WTC11 (cell line): ENCODE measurements around the gene NDUFC2. TPM values are rescaled to one million over a fixed set of nuclear protein-coding genes. Genes with fewer than 3 reads are reported as not detected.

Experiments used
- ATAC-seq: fragments of 200-7000 bp; cut with Tn5 transposase; 2 replicates; pipeline ENCODE4 v1.10.0; 2021; ENCODE audit warnings: mild to moderate bottlenecking, moderate library complexity
- CTCF ChIA-PET: fragments of 300-600 bp; sonication (Branson Sonifier 250); formaldehyde crosslinking; loops from one replicate; lab custom pipeline; 2021; ENCODE audit warnings: antibody characterized with exemption; lab: Charles Lee
- POLR2A ChIA-PET: fragments of 350-600 bp; sonication (Branson Sonifier 250); formaldehyde crosslinking; loops from one replicate; lab custom pipeline; 2021; ENCODE audit warnings: antibody characterized with exemption; lab: Charles Lee
- DNase-seq: peaks from one replicate; pipeline ENCODE4 v3.0.0; 2021; ENCODE audit warnings: low spot score
- H3K27ac Mint-ChIP-seq: 2 replicates; pipeline ENCODE4 v1.8.0; 2021; ENCODE audit warnings: mixed read lengths
- H3K27me3 Mint-ChIP-seq: 2 replicates; pipeline ENCODE4 v1.8.0; 2021; ENCODE audit warnings: low read depth, mild to moderate bottlenecking, moderate library complexity, mixed read lengths
- H3K36me3 Mint-ChIP-seq: 2 replicates; pipeline ENCODE4 v1.8.0; 2021; ENCODE audit warnings: mixed read lengths
- H3K4me1 Mint-ChIP-seq: 2 replicates; pipeline ENCODE4 v1.8.0; 2022; ENCODE audit warnings: mixed read lengths
- H3K4me3 Mint-ChIP-seq: 2 replicates; pipeline ENCODE4 v1.8.0; 2021; ENCODE audit warnings: mild to moderate bottlenecking, moderate library complexity, mixed read lengths
- H3K9me3 Mint-ChIP-seq: 2 replicates; pipeline ENCODE4 v1.8.0; 2021; ENCODE audit warnings: mixed read lengths
- CREM ChIP-seq: sonication (generic); formaldehyde crosslinking; IDR thresholded peaks from 2 replicates; pipeline ENCODE4 v1.8.1; 2022; ENCODE audit warnings: mild to moderate bottlenecking, missing genetic modification reagents, moderate library complexity
- GABPB1 ChIP-seq: sonication (generic); formaldehyde crosslinking; IDR thresholded peaks from 2 replicates; pipeline ENCODE4 v1.8.1; 2023; ENCODE audit warnings: mild to moderate bottlenecking, missing genetic modification reagents
- HMGA2 ChIP-seq: fragments of 250-450 bp; sonication (Bioruptor Pico); IDR thresholded peaks from 2 replicates; pipeline ENCODE4 v1.4.0; 2021; ENCODE audit warnings: mild to moderate bottlenecking, moderate library complexity
- MYBL2 ChIP-seq: sonication (generic); formaldehyde crosslinking; IDR thresholded peaks from 2 replicates; pipeline ENCODE4 v1.8.1; 2023; ENCODE audit warnings: mild to moderate bottlenecking, moderate library complexity, missing genetic modification reagents
- SOX15 ChIP-seq: fragments of 250-450 bp; sonication (Bioruptor Pico); IDR thresholded peaks from 2 replicates; pipeline ENCODE4 v1.9.0; 2021; ENCODE audit warnings: mild to moderate bottlenecking
- ZNF138 ChIP-seq: sonication (generic); formaldehyde crosslinking; conservative IDR thresholded peaks from 2 replicates; pipeline ENCODE4 v1.8.1; 2022; ENCODE audit warnings: mild to moderate bottlenecking, moderate library complexity, missing genetic modification reagents
- ZNF232 ChIP-seq: sonication (generic); formaldehyde crosslinking; IDR thresholded peaks from 2 replicates; pipeline ENCODE4 v1.8.0; 2022; ENCODE audit warnings: mild to moderate bottlenecking, missing genetic modification reagents
- total RNA-seq: library from RNA; stranded (reverse); gene quantifications from 3 replicates; pipeline ENCODE4 v1.2.3, GENCODE V29; 2021
- TF ChIP-seq, protein P1 (sequence below): sonication (generic); formaldehyde crosslinking; IDR thresholded peaks from 2 replicates; pipeline ENCODE4 v1.8.0; 2022; ENCODE audit warnings: missing genetic modification reagents
- TF ChIP-seq, protein P2 (sequence below): sonication (generic); formaldehyde crosslinking; IDR thresholded peaks from 2 replicates; pipeline ENCODE4 v1.8.1; 2022; ENCODE audit warnings: low read depth, mild to moderate bottlenecking, moderate library complexity, missing genetic modification reagents, borderline replicate concordance
- TF ChIP-seq, protein P3 (sequence below): sonication (generic); formaldehyde crosslinking; conservative IDR thresholded peaks from 2 replicates; pipeline ENCODE4 v1.8.1; 2022; ENCODE audit warnings: mild to moderate bottlenecking, missing genetic modification reagents
- TF ChIP-seq, protein P4 (sequence below): sonication (generic); formaldehyde crosslinking; IDR thresholded peaks from 2 replicates; pipeline ENCODE4 v1.8.0; 2023; ENCODE audit warnings: missing genetic modification reagents, mild to moderate bottlenecking, borderline replicate concordance
- TF ChIP-seq, protein P5 (sequence below): fragments of 250-450 bp; sonication (Bioruptor Pico); IDR thresholded peaks from 2 replicates; pipeline ENCODE4 v1.9.0; 2021; ENCODE audit warnings: mild to moderate bottlenecking, borderline replicate concordance

The NDUFC2 gene
- total RNA-seq, 1 experiment from 2014 or later, result 215 TPM

DNA sequence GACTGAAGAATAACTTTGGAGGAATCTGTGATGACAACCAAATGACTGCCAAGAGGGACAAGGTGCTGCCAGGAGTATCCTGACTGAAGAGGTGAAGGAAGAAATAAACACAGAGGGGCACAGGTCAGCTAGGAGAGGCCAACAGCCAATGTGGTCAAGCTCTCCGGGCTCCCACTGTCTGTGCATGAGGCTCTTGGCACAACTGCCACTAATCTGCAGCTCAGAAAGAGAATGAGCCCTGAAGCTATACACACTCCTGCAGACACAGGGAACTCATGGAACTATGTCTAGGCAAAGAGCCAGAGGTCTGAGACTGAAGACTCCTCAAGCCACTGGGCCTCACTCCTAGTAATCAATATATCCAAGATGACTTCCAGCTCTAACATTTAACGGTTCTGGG is 9.0 kb downstream of the NDUFC2 start:
- Mint-ChIP-seq H3K27ac (no peak overlapping the region), H3K9me3 (peaks cover 6% of the 10 kb centered on the region; the same call in 1 of the 2 replicates), H3K4me1 (no peaks in the 10 kb centered on the region), H3K27me3 (no peaks in the 10 kb centered on the region), H3K36me3 (peaks cover 40% of the 10 kb centered on the region), H3K4me3 (no peak overlapping the region)
- DNase-seq (no peak), ATAC-seq (no peak)
- no peak for TF ChIP-seq CREM
- TF ChIP-seq, protein P1, sequence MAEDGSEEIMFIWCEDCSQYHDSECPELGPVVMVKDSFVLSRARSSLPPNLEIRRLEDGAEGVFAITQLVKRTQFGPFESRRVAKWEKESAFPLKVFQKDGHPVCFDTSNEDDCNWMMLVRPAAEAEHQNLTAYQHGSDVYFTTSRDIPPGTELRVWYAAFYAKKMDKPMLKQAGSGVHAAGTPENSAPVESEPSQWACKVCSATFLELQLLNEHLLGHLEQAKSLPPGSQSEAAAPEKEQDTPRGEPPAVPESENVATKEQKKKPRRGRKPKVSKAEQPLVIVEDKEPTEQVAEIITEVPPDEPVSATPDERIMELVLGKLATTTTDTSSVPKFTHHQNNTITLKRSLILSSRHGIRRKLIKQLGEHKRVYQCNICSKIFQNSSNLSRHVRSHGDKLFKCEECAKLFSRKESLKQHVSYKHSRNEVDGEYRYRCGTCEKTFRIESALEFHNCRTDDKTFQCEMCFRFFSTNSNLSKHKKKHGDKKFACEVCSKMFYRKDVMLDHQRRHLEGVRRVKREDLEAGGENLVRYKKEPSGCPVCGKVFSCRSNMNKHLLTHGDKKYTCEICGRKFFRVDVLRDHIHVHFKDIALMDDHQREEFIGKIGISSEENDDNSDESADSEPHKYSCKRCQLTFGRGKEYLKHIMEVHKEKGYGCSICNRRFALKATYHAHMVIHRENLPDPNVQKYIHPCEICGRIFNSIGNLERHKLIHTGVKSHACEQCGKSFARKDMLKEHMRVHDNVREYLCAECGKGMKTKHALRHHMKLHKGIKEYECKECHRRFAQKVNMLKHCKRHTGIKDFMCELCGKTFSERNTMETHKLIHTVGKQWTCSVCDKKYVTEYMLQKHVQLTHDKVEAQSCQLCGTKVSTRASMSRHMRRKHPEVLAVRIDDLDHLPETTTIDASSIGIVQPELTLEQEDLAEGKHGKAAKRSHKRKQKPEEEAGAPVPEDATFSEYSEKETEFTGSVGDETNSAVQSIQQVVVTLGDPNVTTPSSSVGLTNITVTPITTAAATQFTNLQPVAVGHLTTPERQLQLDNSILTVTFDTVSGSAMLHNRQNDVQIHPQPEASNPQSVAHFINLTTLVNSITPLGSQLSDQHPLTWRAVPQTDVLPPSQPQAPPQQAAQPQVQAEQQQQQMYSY (CRISPR knock-in tag), result no peak
- no peak for TF ChIP-seq ZNF232 (CRISPR knock-in tag)
- ChIA-PET CTCF (no interaction called here), POLR2A (no interaction called here)

DNA sequence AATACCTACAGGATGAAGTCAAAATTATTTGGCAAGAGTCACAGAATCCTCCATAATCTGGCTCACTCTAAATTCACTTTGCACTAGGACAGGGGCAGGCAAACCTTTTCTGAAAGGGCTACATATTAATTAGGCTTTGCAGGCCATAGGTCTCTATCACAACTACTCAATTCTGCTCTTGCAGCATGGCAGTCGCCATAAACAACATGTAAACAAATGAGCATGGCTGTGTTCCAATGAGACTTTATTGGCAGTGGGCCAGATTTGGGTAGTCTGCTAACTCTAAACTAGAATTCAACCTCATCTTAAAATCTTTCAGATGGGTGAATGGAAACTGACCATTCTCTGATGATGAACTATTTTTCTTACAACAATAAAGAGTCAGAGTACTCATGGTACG is 10.2 kb downstream of the NDUFC2 start:
- ATAC-seq (no peak), DNase-seq (no peak)
- CTCF ChIA-PET, result interaction anchor here (1.6 kb wide), 1 partner anchor 23 kb away, joined by 6 read pairs; no protein-coding TSS in a partner anchor
- H3K4me3 Mint-ChIP-seq, result no peak overlapping the region
- H3K27me3 Mint-ChIP-seq, result no peaks in the 10 kb centered on the region
- POLR2A ChIA-PET, result no interaction called here
- no peak overlapping the region for H3K27ac Mint-ChIP-seq
- H3K36me3 Mint-ChIP-seq, result peaks cover 40% of the 10 kb centered on the region
- H3K4me1 Mint-ChIP-seq, result no peaks in the 10 kb centered on the region
- TF ChIP-seq MYBL2 (CRISPR knock-in tag) (no peak), GABPB1 (CRISPR knock-in tag) (no peak), HMGA2 (CRISPR knock-in tag) (no peak), ZNF138 (no peak), SOX15 (CRISPR knock-in tag) (no peak)
- TF ChIP-seq, protein P2, sequence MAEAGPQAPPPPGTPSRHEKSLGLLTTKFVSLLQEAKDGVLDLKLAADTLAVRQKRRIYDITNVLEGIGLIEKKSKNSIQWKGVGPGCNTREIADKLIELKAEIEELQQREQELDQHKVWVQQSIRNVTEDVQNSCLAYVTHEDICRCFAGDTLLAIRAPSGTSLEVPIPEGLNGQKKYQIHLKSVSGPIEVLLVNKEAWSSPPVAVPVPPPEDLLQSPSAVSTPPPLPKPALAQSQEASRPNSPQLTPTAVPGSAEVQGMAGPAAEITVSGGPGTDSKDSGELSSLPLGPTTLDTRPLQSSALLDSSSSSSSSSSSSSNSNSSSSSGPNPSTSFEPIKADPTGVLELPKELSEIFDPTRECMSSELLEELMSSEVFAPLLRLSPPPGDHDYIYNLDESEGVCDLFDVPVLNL, result no peak
- TF ChIP-seq, protein P3, sequence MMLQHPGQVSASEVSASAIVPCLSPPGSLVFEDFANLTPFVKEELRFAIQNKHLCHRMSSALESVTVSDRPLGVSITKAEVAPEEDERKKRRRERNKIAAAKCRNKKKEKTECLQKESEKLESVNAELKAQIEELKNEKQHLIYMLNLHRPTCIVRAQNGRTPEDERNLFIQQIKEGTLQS (CRISPR knock-in tag), result no peak
- TF ChIP-seq, protein P4, sequence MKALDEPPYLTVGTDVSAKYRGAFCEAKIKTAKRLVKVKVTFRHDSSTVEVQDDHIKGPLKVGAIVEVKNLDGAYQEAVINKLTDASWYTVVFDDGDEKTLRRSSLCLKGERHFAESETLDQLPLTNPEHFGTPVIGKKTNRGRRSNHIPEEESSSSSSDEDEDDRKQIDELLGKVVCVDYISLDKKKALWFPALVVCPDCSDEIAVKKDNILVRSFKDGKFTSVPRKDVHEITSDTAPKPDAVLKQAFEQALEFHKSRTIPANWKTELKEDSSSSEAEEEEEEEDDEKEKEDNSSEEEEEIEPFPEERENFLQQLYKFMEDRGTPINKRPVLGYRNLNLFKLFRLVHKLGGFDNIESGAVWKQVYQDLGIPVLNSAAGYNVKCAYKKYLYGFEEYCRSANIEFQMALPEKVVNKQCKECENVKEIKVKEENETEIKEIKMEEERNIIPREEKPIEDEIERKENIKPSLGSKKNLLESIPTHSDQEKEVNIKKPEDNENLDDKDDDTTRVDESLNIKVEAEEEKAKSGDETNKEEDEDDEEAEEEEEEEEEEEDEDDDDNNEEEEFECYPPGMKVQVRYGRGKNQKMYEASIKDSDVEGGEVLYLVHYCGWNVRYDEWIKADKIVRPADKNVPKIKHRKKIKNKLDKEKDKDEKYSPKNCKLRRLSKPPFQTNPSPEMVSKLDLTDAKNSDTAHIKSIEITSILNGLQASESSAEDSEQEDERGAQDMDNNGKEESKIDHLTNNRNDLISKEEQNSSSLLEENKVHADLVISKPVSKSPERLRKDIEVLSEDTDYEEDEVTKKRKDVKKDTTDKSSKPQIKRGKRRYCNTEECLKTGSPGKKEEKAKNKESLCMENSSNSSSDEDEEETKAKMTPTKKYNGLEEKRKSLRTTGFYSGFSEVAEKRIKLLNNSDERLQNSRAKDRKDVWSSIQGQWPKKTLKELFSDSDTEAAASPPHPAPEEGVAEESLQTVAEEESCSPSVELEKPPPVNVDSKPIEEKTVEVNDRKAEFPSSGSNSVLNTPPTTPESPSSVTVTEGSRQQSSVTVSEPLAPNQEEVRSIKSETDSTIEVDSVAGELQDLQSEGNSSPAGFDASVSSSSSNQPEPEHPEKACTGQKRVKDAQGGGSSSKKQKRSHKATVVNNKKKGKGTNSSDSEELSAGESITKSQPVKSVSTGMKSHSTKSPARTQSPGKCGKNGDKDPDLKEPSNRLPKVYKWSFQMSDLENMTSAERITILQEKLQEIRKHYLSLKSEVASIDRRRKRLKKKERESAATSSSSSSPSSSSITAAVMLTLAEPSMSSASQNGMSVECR (CRISPR knock-in tag), result no peak
- TF ChIP-seq, protein P5, sequence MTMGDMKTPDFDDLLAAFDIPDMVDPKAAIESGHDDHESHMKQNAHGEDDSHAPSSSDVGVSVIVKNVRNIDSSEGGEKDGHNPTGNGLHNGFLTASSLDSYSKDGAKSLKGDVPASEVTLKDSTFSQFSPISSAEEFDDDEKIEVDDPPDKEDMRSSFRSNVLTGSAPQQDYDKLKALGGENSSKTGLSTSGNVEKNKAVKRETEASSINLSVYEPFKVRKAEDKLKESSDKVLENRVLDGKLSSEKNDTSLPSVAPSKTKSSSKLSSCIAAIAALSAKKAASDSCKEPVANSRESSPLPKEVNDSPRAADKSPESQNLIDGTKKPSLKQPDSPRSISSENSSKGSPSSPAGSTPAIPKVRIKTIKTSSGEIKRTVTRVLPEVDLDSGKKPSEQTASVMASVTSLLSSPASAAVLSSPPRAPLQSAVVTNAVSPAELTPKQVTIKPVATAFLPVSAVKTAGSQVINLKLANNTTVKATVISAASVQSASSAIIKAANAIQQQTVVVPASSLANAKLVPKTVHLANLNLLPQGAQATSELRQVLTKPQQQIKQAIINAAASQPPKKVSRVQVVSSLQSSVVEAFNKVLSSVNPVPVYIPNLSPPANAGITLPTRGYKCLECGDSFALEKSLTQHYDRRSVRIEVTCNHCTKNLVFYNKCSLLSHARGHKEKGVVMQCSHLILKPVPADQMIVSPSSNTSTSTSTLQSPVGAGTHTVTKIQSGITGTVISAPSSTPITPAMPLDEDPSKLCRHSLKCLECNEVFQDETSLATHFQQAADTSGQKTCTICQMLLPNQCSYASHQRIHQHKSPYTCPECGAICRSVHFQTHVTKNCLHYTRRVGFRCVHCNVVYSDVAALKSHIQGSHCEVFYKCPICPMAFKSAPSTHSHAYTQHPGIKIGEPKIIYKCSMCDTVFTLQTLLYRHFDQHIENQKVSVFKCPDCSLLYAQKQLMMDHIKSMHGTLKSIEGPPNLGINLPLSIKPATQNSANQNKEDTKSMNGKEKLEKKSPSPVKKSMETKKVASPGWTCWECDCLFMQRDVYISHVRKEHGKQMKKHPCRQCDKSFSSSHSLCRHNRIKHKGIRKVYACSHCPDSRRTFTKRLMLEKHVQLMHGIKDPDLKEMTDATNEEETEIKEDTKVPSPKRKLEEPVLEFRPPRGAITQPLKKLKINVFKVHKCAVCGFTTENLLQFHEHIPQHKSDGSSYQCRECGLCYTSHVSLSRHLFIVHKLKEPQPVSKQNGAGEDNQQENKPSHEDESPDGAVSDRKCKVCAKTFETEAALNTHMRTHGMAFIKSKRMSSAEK (CRISPR knock-in tag), result no peak
- peaks cover 6% of the 10 kb centered on the region; the same call in 1 of the 2 replicates for H3K9me3 Mint-ChIP-seq
